Activated CD4-positive, alpha-beta T cell treated with anti-CD3 and anti-CD28 coated beads, Interleukin-2, amount 50 U/mL, for 24 hours (primary cell): ENCODE measurements around the gene LRRC32.

Source experiments
- DNase-seq, 2 donors: peaks; one replicate each; pipeline ENCODE4 v3.0.0-alpha.2; 2020; ENCODE audit warnings: low read depth in 1 of 2, low spot score in 1 of 2

LRRC32 gene

GRCh38 chr11:76682106-76682505 is 11.6 kb upstream of the LRRC32 start:
- no peak for DNase-seq

GRCh38 chr11:76680518-76681425 is 10.2 kb upstream of the LRRC32 start:
- DNase-seq, result peak; percentile 22 to 59

- no peak for DNase-seq
Observed at GRCh38 chr11:76678321-76678720, 7.8 kb upstream of the LRRC32 start.

GRCh38 chr11:76677458-76677765 is 6.9 kb upstream of the LRRC32 start:
- no peak for DNase-seq

- DNase-seq, result no peak
Observed at GRCh38 chr11:76676636-76677457, 6.3 kb upstream of the LRRC32 start.

GRCh38 chr11:76674517-76675400 is 4.2 kb upstream of the LRRC32 start:
- no peak for DNase-seq

- DNase-seq, result no peak
Observed at GRCh38 chr11:76673176-76674142, 2.9 kb upstream of the LRRC32 start.

GRCh38 chr11:76672431-76673175 is 2.1 kb upstream of the LRRC32 start:
- DNase-seq, result peak in 1 of 2 donors; percentile 17

GRCh38 chr11:76671626-76672309 is 1.2 kb upstream of the LRRC32 start:
- DNase-seq, result no peak

GRCh38 chr11:76671237-76671592 is 668 bp upstream of the LRRC32 start:
- DNase-seq, result no peak

- no peak for DNase-seq
Observed at GRCh38 chr11:76669901-76670484, 554 bp downstream of the LRRC32 start.

- DNase-seq, result no peak
Observed at GRCh38 chr11:76668362-76669155, 2.0 kb downstream of the LRRC32 start.

GRCh38 chr11:76667856-76668255 is 2.7 kb downstream of the LRRC32 start:
- no peak for DNase-seq

- DNase-seq, result no peak
Observed at GRCh38 chr11:76667271-76667818, 3.2 kb downstream of the LRRC32 start.

GRCh38 chr11:76666830-76667229 is 3.7 kb downstream of the LRRC32 start:
- DNase-seq, result no peak

- DNase-seq, result no peak
Observed at GRCh38 chr11:76666408-76666807, 4.1 kb downstream of the LRRC32 start.

GRCh38 chr11:76665921-76666351 is 4.6 kb downstream of the LRRC32 start:
- no peak for DNase-seq
